ENCODE data around the gene CLDN4. TPM values are rescaled to one million over a fixed set of nuclear protein-coding genes. Genes with fewer than 3 reads are reported as not detected.
"Not testable (repeated sequence)": the region's sequence is repeated elsewhere in the genome, so short reads cannot be mapped to it uniquely, and the experiment has no call there.

The CLDN4 gene
- total RNA-seq, 2 donors from 2014 or later = 0.41 TPM; not detected in 1

- no peak for TF ChIP-seq CTCF (IDR thresholded peaks at IDR 0.05)
- no peak overlapping the region for H3K4me3 ChIP-seq
- no peak overlapping the region for H3K27ac ChIP-seq
- DNase-seq (ENCODE audit: low spot score) = no peak
- no peaks in the 10 kb centered on the region for H3K9me3 ChIP-seq
- H3K4me1 ChIP-seq = peaks cover 0 to 23% of the 10 kb centered on the region in 2 donors
- H3K27me3 ChIP-seq = no peaks in the 10 kb centered on the region
- no peaks in the 10 kb centered on the region for H3K36me3 ChIP-seq
Observed at GRCh38 chr7:73831834-73832651, 1.2 kb downstream of the CLDN4 start.

GRCh38 chr7:73832806-73833205 is 2.0 kb downstream of the CLDN4 start:
- no peak for DNase-seq (ENCODE audit: low spot score)
- no peak for TF ChIP-seq CTCF (IDR thresholded peaks at IDR 0.05)
- Histone ChIP-seq H3K4me1 (peaks cover 0 to 17% of the 10 kb centered on the region in 2 donors), H3K4me3 (no peak overlapping the region), H3K9me3 (no peaks in the 10 kb centered on the region), H3K27ac (no peak overlapping the region), H3K36me3 (no peaks in the 10 kb centered on the region), H3K27me3 (no peaks in the 10 kb centered on the region)

GRCh38 chr7:73833251-73833919 is 2.6 kb downstream of the CLDN4 start:
- H3K4me3 ChIP-seq = no peak overlapping the region
- TF ChIP-seq CTCF (IDR thresholded peaks at IDR 0.05) = no peak
- H3K36me3 ChIP-seq = no peaks in the 10 kb centered on the region
- no peak overlapping the region for H3K27ac ChIP-seq
- H3K4me1 ChIP-seq = peaks cover 0 to 11% of the 10 kb centered on the region in 2 donors
- no peaks in the 10 kb centered on the region for H3K9me3 ChIP-seq
- no peak for DNase-seq (ENCODE audit: low spot score)
- H3K27me3 ChIP-seq = no peaks in the 10 kb centered on the region

GRCh38 chr7:73834626-73835191 is 3.9 kb downstream of the CLDN4 start:
- Histone ChIP-seq H3K4me3 (no peak overlapping the region), H3K4me1 (peaks cover 0 to 7% of the 10 kb centered on the region in 2 donors), H3K27ac (no peak overlapping the region), H3K36me3 (no peaks in the 10 kb centered on the region), H3K27me3 (no peaks in the 10 kb centered on the region), H3K9me3 (no peaks in the 10 kb centered on the region)
- no peak for DNase-seq (ENCODE audit: low spot score)
- no peak for TF ChIP-seq CTCF (IDR thresholded peaks at IDR 0.05)

GRCh38 chr7:73837167-73837566 is 6.4 kb downstream of the CLDN4 start:
- DNase-seq (ENCODE audit: low spot score); H3K4me1 ChIP-seq; H3K36me3 ChIP-seq: not testable (repeated sequence)

GRCh38 chr7:73838642-73839041 is 7.8 kb downstream of the CLDN4 start:
- H3K27me3 ChIP-seq = no peaks in the 10 kb centered on the region
- H3K36me3 ChIP-seq = no peaks in the 10 kb centered on the region
- DNase-seq (ENCODE audit: low spot score) = no peak
- TF ChIP-seq CTCF (IDR thresholded peaks at IDR 0.05) = no peak
- H3K9me3 ChIP-seq = no peaks in the 10 kb centered on the region
- H3K27ac ChIP-seq = no peak overlapping the region
- peaks cover 0 to 11% of the 10 kb centered on the region in 2 donors for H3K4me1 ChIP-seq
- no peak overlapping the region for H3K4me3 ChIP-seq

More at GRCh38 chr7:73837167-73837566, 6.4 kb downstream of the CLDN4 start:
- H3K27me3 ChIP-seq, H3K27ac ChIP-seq, H3K9me3 ChIP-seq, H3K4me3 ChIP-seq: not testable (repeated sequence)

Measured in right atrium auricular region (tissue), 2 donors.